ENCODE data around the gene CDS2. TPM values are rescaled to one million over a fixed set of nuclear protein-coding genes. Genes with fewer than 3 reads are reported as not detected.

Gene CDS2
- total RNA-seq, 1 donor, result 49.1 TPM

DNA sequence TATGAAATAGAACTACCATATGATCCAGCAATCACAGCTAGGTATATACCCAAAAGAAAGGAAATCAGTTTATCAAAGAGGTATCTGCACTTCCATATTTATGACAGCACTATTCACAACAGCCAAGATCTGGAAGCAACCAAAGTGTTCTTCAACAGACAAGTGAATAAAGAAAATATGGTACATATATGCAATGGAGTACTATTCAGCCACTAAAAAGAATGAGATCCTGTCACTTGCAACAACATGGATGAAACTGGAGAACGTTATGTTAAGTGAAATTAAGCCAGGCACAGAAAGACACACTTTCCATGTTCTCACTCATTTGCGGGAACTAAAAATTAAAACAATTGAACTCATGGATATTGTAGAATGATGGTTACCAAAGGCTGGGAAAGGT, 22.3 kb upstream of the CDS2 start:
- Histone ChIP-seq H3K4me3 (ENCODE audit: low read length) (no peak overlapping the region), H3K4me1 (ENCODE audit: insufficient read depth, low read length) (peaks cover 5% of the 10 kb centered on the region), H3K9me3 (ENCODE audit: low read depth, low read length) (no peaks in the 10 kb centered on the region), H3K27me3 (ENCODE audit: insufficient read depth, low read length) (no peaks in the 10 kb centered on the region)

DNA sequence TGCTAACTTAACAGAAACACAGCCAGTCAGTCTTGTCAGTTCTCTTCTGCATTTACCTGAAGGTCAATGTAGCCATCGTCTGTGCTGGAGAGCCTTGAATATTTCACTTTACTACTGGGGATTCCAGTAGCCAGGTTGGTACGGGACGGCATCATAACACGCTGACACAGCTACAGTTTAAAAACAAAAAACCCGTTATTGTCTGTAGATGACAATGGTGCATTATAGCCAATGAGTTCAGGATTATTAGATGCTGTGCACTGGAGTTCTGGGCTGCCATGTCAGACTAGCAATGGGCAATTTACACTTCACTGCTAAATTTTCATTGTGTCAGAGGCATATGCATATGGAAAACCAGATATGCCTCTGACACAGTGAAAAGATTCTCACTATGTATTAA, 17.5 kb upstream of the CDS2 start:
- H3K4me1 ChIP-seq (ENCODE audit: insufficient read depth, low read length), result peaks cover 11% of the 10 kb centered on the region
- no peak overlapping the region for H3K4me3 ChIP-seq (ENCODE audit: low read length)
- no peaks in the 10 kb centered on the region for H3K9me3 ChIP-seq (ENCODE audit: low read depth, low read length)
- no peaks in the 10 kb centered on the region for H3K27me3 ChIP-seq (ENCODE audit: insufficient read depth, low read length)

DNA sequence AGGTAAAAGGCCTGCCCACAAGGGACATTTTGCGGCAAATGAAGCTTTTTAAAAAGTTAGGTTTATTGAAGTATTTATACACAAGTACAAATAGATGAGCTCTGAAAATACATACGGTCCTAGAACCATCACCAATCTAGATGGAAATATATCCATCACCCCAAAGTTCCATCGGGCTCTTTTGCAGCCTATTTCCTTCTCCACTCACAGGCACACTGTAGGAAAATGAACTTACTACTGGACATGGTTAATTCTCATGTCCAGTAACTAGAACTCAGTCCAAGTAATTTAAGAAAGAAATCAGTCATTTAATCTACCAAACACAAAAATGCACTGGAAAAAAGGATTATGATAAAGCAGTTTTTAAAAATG, 13.2 kb upstream of the CDS2 start:
- Histone ChIP-seq H3K9me3 (ENCODE audit: low read depth, low read length) (no peaks in the 10 kb centered on the region), H3K4me1 (ENCODE audit: insufficient read depth, low read length) (peaks cover 18% of the 10 kb centered on the region), H3K27me3 (ENCODE audit: insufficient read depth, low read length) (no peaks in the 10 kb centered on the region), H3K4me3 (ENCODE audit: low read length) (peak overlapping the region; percentile 80)

DNA sequence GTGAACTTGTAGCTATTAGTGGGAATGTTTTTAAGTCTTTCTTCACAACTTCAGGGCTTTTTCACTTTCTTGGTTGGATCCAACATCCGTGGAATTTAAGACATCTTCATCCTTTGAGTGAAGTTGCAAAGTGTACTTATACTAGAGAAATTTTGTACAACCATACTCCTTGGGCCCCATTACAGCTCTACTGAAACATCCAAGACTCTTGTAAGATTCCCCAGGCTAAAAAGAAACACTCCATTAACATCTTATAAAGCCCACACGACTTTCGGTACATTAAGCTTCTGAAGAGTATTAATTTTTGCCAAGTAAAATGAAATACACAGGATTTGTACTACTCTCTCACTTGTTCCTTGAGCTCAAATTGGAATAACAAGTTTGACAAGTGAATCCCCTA, 12.4 kb upstream of the CDS2 start:
- no peak overlapping the region for H3K4me3 ChIP-seq (ENCODE audit: low read length)
- H3K4me1 ChIP-seq (ENCODE audit: insufficient read depth, low read length), result peaks cover 25% of the 10 kb centered on the region
- no peaks in the 10 kb centered on the region for H3K9me3 ChIP-seq (ENCODE audit: low read depth, low read length)
- no peaks in the 10 kb centered on the region for H3K27me3 ChIP-seq (ENCODE audit: insufficient read depth, low read length)

DNA sequence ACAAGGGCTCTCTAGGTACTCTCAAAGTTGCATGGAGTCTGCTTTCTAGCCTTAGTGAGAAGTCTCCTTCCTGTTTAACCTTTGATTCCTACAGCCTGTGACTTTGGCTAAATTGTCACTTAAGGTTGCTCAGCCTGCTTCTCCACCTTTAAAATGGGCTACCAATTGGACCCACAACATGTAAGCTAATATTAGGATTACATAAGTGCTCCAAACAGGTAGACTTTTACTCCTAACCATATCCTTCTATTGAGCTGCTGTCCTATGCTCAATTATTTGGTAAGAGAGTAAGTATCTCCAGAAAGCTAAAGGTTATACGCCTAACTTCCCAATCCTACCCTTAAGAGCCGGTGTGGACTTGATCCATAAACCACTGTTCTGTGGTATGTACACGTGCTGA, 9.9 kb upstream of the CDS2 start:
- Histone ChIP-seq H3K9me3 (ENCODE audit: low read depth, low read length) (no peaks in the 10 kb centered on the region), H3K4me3 (ENCODE audit: low read length) (no peak overlapping the region), H3K27me3 (ENCODE audit: insufficient read depth, low read length) (no peaks in the 10 kb centered on the region), H3K4me1 (ENCODE audit: insufficient read depth, low read length) (peaks cover 25% of the 10 kb centered on the region)

DNA sequence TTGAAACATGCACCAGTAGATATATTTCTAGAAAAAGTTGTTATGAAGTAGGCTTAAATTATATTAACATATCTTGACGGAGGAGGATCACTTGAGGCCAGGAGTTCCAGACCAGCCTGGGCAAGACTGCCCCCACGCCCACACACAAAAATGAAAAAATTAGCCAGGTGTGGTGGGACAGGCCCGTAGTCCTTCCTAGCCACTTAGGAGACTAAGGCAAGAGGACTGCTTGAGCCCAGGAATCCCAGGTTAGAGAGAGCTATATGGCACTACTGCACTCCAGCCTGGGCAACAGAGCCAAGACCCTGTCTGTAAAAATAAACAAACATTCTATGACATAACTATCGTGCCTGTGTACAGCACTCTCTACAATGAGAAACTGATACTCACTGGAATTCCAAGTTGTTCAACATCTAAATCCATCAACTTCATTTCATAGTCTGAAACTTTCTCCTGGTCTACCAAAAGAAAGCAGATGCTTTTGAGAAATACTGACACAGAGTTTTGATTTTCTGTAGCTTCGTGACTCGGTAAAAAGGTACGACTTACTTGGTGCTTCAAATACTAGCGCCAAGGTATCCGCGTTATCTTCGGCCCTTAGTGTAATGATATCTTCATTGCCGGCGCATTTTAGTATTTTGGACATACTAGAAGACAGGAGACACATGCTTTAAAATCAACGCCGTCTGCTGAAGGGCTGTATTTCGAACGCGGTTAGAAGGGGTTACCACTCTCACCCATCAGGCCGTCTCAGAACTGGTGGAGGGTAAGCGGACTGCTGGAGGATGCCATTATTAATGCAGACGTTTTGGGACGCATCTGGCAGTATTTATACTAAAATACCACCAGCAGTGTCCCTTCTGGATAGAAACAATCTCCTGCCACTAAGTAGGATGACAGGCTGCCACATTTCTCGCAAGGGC, 8.3 kb upstream of the CDS2 start:
- peak overlapping the region; percentile 89 for H3K4me3 ChIP-seq (ENCODE audit: low read length)
- H3K9me3 ChIP-seq (ENCODE audit: low read depth, low read length), result no peaks in the 10 kb centered on the region
- peaks cover 20% of the 10 kb centered on the region for H3K4me1 ChIP-seq (ENCODE audit: insufficient read depth, low read length)
- H3K27me3 ChIP-seq (ENCODE audit: insufficient read depth, low read length), result no peaks in the 10 kb centered on the region

DNA sequence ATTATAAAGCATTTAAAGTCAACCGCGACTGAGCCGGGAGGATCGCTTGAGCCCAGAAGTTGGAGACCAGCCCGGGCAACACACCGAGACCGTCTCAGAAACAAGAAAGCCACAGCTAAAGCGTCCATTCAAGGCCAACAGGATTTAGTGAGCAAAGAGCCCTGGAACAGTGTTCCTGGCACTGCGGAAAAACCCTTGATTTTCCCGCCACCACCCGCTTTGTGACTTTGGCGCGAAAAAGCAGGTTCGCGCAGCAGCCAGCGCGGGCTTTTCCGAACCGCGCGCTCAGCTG, 7.7 kb upstream of the CDS2 start:
- H3K9me3 ChIP-seq (ENCODE audit: low read depth, low read length), result no peaks in the 10 kb centered on the region
- peak overlapping the region; percentile 89 for H3K4me3 ChIP-seq (ENCODE audit: low read length)
- no peaks in the 10 kb centered on the region for H3K27me3 ChIP-seq (ENCODE audit: insufficient read depth, low read length)
- H3K4me1 ChIP-seq (ENCODE audit: insufficient read depth, low read length), result peaks cover 17% of the 10 kb centered on the region

DNA sequence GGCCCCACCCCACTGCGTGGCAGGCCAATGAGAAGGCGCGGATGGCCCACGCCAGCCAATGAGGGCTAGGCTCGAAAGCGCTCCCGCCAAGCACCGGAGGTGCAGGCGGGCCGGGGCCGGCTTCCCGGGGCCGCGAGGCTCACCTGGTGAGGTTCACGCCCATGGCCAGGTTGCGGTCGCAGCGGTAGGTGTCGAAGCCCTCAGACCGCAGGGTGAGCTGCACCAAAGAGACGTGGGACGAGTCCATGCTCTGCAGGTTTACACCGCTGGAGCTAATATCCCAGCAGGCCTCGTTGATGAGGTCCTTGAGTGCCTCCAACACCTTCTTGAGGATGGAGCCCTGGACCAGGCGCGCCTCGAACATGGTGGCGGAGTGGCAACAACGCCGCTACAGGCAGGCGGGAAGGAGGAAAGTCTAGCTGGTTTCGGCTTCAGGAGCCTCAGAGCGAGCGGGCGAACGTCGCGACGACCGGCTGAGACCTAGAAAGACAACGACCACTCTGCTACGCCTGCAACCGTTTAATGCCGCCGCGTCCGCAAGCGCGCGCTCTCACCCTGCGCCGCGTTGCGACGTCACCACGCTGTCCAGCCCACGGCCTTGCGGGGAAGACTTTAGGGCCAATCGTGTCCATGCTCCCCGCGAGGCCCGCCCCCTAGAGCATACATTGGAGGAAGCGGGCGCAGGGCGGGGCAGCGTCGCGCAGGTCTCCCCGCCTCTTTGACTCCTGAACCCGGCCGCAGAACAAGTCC, 7.2 kb upstream of the CDS2 start, which contains the start of gene PCNA:
TSS of gene PCNA (minus strand) at position 524 of the 750 bp plus-strand sequence. CDS start at position 364, 160 bp downstream.
- peaks cover 17% of the 10 kb centered on the region for H3K4me1 ChIP-seq (ENCODE audit: insufficient read depth, low read length)

DNA sequence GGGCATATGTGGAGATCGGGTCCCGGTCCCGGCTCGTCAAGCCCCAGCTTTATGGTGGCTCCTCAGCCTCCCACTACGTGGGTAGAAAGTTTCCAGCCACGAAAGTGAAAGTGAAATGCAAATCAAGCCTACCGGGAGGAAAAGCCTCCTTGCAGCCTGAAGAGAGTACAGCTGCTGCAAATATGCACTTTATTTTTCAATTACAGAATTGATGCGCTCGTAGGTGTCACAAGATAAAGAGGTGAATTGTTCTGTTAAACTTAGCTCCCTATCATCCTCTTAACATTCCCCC, 6.7 kb upstream of the CDS2 start:
- H3K4me1 ChIP-seq (ENCODE audit: insufficient read depth, low read length), result peaks cover 17% of the 10 kb centered on the region
- peak overlapping the region; percentile 89 for H3K4me3 ChIP-seq (ENCODE audit: low read length)
- no peaks in the 10 kb centered on the region for H3K27me3 ChIP-seq (ENCODE audit: insufficient read depth, low read length)
- H3K9me3 ChIP-seq (ENCODE audit: low read depth, low read length), result no peaks in the 10 kb centered on the region

More for the DNA sequence above, 7.2 kb upstream of the CDS2 start, which contains the start of gene PCNA:
- H3K4me3 ChIP-seq (ENCODE audit: low read length), result peak within 1 kb of the TSS; percentile 89
- no peaks in the 10 kb centered on the region for H3K9me3 ChIP-seq (ENCODE audit: low read depth, low read length)
- H3K27me3 ChIP-seq (ENCODE audit: insufficient read depth, low read length), result no peaks in the 10 kb centered on the region

DNA sequence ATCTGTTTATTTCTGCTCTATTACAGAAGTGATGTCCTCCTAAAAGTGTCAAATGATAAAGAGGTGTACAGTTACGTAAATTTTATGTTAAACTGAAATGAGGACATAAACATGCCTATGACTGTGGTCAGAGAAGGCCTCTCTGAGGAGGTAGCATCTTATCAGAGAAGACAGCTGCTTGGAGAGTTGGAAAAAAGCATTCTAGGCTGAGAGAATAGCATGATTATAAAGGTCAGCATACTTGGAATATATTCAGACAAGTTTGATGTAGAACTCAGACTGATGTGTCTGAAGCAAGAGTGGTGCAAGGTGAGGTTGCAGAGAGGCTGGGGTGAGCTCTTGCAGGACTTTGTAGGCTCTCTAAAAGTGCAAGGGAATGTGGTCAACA, 3.9 kb upstream of the CDS2 start:
- Histone ChIP-seq H3K4me1 (ENCODE audit: insufficient read depth, low read length) (peaks cover 29% of the 10 kb centered on the region), H3K9me3 (ENCODE audit: low read depth, low read length) (no peaks in the 10 kb centered on the region), H3K4me3 (ENCODE audit: low read length) (no peak overlapping the region), H3K27me3 (ENCODE audit: insufficient read depth, low read length) (no peaks in the 10 kb centered on the region)

DNA sequence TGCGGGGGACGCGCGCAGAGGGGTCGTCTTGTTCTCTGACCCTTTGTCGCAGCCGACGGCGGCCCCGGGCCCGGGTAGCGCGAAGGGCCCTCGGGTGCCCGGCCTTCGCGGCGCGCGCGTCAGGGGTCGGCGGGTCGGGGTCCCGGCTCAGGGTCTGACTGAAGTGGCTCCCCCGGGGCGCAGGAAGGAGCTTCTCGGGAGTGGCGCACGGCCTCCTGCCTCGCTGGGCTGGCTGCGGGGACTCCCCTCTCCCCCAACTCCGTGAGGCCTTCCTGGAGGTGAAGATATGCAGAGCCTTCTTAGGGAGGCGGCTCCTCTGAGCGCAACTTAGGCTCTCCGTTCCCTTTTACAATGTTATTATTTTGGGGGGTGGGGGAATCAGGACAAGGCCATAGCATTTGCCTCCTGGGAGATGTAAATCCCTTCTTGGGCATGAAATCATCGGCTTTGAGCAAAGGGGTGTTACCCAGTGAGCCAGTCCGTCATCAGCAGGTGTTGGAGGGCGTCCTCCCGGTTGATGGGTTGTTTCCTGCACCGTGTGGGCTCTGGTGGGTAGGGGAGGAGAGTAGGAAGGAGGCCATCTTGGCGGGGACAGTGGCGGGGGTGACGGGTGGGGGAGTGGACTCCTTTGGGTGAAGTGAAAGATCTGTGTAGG, 523 bp downstream of the CDS2 start:
- Histone ChIP-seq H3K4me1 (ENCODE audit: insufficient read depth, low read length) (peaks cover 22% of the 10 kb centered on the region), H3K27me3 (ENCODE audit: insufficient read depth, low read length) (no peaks in the 10 kb centered on the region), H3K9me3 (ENCODE audit: low read depth, low read length) (no peaks in the 10 kb centered on the region), H3K4me3 (ENCODE audit: low read length) (peak overlapping the region; percentile 81)

DNA sequence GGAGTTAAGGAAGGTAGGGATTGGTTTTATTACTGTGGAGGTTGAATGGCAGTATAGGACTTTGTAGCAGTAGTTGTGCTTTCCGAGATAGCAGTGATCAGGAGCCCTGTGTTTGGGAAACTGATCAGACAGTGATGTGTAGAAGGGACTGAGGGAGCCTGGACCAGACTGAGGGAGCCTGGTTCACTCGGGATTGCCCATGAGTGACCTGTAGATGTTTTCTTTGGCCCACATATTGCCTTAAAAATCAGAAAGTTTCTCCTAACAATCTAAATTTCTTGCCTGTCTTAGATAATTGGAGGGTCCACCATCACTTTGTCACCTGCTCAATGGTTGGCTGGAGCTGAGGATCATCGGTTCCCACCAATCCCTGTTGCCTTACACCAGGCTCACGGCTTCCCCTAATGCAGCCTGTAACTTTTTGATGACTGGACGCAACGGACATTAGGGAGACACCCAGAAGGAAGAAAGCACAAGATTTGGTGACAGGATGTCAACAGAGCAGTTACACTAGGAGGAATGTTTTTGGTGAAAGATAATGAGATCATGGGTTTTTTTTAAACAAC, 1.1 kb downstream of the CDS2 start:
- Histone ChIP-seq H3K27me3 (ENCODE audit: insufficient read depth, low read length) (no peaks in the 10 kb centered on the region), H3K4me3 (ENCODE audit: low read length) (peak overlapping the region; percentile 81), H3K9me3 (ENCODE audit: low read depth, low read length) (no peaks in the 10 kb centered on the region), H3K4me1 (ENCODE audit: insufficient read depth, low read length) (peaks cover 22% of the 10 kb centered on the region)

DNA sequence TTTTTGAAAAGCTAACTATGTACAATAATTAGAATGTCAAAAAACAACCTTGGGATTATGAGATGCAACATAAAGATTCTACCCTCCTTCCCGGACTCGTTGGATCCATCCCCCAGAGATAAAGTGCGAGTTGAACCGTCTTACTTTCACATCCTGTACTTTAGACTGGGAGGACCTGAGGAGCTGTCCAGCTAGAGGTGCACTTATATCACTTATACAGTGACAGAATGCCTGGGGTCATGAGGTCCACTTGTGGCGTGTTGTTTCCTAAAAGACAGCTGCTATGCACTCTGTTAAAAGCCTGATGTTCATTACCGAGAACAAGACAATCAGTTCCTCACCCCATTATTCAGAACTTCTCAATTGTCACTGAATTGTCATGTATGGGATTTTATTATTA, 2.1 kb downstream of the CDS2 start:
- peaks cover 22% of the 10 kb centered on the region for H3K4me1 ChIP-seq (ENCODE audit: insufficient read depth, low read length)
- no peaks in the 10 kb centered on the region for H3K27me3 ChIP-seq (ENCODE audit: insufficient read depth, low read length)
- H3K4me3 ChIP-seq (ENCODE audit: low read length), result no peak overlapping the region
- H3K9me3 ChIP-seq (ENCODE audit: low read depth, low read length), result no peaks in the 10 kb centered on the region

DNA sequence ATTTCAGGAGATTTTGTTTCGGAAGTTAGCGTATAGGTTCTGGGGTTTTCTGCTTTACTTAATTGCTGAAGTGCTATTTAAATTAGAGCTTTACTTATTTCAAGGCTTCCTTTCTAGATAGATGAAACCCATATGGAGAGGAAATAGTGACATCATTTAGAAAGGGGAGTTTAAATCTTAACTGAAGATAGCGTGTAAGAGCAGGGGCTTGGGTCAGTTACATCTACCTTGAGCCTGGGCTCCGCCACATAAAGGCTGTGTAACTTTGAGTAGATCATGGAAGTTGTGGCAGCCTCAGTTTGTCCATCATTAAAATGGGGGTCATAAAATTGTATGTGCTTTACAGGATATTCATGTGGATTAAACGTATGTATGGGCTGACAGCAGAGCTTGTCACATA, 4.7 kb downstream of the CDS2 start:
- Histone ChIP-seq H3K9me3 (ENCODE audit: low read depth, low read length) (no peaks in the 10 kb centered on the region), H3K27me3 (ENCODE audit: insufficient read depth, low read length) (no peaks in the 10 kb centered on the region), H3K4me3 (ENCODE audit: low read length) (no peak overlapping the region), H3K4me1 (ENCODE audit: insufficient read depth, low read length) (peaks cover 18% of the 10 kb centered on the region)

DNA sequence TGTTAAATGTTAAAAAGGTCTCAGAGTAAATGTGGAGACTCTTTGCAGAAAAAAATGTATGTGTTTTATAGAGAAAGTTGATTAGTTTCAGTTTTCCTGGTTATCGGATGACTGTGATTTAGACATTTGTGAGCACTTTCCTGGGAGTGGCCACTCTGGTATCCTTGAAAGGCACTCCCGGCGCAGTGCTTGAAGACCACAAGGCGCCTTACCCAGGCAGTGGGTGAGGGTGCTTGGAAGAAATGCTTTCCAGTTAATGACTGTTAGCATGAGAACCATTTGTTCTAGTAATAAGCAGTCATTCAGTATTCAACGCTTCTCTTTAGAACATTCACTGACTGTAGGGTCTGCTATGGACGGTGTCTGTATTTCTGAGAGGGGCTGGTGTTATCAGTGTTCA, 7.2 kb downstream of the CDS2 start:
- Histone ChIP-seq H3K4me1 (ENCODE audit: insufficient read depth, low read length) (peaks cover 4% of the 10 kb centered on the region), H3K27me3 (ENCODE audit: insufficient read depth, low read length) (no peaks in the 10 kb centered on the region), H3K9me3 (ENCODE audit: low read depth, low read length) (no peaks in the 10 kb centered on the region), H3K4me3 (ENCODE audit: low read length) (no peak overlapping the region)
